Activated CD4-positive, CD25-positive, alpha-beta regulatory T cell treated with anti-CD3 and anti-CD28 coated beads, Interleukin-2, amount 50 U/mL, for 72 hours (primary cell): ENCODE measurements around the gene ZNF786.
"Not testable (repeated sequence)": the region's sequence is repeated elsewhere in the genome, so short reads cannot be mapped to it uniquely, and the experiment has no call there.

Experiments
- DNase-seq: peaks from one replicate; pipeline ENCODE4 v3.0.0; 2021

ZNF786 gene

DNA sequence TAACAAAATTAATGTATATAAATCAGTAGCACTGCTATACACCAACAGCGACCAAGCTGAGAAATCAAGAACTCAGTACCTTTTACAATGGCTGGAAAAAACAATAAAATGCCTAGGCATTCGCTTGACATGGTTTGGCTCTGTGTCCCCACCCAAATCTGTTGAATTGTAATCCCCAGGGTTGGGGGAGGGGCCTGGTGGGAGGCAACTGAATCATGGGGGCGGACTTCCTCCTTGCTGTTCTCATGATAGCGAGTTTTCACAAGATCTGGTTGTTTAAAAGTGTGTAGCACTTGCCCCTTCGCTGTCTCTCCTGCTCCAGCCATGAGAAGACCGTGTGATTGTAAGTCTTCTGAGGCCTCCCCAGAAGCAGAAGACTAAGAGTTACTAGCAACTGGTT is 8.6 kb downstream of the ZNF786 start:
- no peak for DNase-seq

DNA sequence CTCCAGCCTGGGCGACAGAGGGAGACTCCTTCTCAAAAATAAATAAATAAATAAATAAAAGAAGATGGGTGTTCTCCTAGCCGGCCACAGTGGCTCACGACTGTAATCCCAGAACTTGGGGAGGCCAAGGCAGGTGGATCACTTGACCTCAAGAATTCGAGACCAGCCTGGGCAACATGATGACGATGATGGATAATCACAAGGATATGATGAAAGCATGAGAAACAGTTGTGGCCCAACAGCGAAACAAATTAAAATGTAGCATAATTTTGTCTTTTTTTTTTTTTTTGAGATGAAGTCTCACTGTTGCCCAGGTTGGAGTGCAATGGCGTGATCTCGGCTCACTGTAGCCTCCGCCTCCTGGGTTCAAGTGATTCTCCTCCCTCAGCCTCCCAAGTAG is 12.9 kb downstream of the ZNF786 start:
- no peak for DNase-seq

- no peak for DNase-seq
Measured at GRCh38 chr7:149075286-149075685, 15.2 kb downstream of the ZNF786 start.

- DNase-seq = no peak
Measured at GRCh38 chr7:149074116-149074885, 16.2 kb downstream of the ZNF786 start.

DNA sequence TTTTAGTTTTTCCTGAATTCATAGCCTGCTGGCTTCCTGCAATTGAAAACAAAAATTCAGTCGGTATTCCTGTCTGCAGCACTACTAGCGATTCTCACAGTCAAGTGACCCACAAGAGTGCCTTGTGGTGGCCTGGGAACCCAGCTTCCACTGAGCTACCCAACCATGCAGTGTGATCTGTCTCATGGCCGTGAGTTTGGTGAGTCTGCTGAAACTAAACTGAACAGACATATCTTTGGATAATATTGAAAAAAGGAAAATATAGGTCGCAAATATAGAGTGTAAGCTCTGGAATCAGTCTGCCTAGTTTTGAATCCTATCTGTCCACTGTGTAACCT is 18.1 kb downstream of the ZNF786 start:
- DNase-seq = no peak

DNA sequence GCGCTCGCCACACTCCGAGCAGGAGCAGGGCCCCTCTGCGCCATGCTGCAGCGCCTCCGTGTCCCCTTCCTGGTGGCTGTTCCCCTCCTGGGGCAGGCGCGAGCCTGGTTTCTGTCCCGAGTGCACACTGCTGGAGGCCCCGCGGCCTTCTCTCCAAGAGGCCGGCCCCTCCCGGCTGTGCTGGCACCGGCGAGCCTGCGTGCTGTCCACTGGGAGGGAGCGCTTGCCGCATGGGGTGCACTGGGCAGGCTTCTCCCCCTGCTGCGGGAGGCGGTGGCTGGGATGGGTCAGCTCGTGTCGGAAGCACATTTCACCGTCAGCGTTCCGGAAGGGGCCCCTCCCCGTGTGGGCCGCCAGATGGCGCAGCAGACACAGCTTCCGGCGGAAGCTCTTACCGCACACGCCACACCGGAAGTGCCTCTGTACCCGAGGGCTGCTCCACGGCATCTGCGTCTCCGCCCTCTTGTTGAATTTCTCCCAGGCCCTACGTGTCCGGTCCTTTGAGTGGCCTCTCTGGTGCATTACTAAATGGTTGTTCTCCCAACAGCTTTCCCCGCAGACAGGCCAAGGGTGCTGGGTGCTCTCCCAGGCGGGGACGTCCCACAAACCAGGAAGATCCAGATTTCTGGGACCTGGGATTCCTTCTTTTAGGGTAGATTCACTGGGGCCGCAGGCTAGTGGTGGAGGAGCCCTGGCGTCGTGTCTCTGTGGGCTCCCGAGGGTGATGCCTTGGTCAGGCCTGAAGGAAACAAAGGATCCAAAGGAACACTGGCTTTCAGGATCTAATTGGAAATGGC is 18.7 kb downstream of the ZNF786 start:
- peak; percentile 61 for DNase-seq

DNA sequence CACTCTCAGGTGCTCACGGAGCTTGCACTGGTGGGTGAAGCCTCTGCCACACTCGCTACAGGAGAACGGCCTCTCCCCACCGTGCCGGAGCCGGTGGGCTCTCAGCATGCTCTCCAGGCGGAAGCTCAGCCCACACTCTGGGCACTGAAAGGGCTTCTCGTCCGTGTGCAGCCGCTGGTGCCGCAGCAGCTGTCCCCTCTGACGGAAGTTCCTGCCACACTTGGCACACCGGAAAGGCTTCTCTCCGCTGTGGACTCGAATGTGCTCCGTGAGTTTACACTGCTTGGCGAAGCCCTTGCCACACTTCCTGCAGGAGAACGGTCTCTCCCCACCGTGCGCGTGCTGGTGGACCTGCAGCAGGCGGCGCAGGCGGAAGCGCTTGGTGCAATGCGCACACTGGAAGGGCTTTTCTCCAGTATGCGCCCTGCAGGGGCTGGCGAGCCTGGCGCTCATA is 19.3 kb downstream of the ZNF786 start:
- no peak for DNase-seq

DNA sequence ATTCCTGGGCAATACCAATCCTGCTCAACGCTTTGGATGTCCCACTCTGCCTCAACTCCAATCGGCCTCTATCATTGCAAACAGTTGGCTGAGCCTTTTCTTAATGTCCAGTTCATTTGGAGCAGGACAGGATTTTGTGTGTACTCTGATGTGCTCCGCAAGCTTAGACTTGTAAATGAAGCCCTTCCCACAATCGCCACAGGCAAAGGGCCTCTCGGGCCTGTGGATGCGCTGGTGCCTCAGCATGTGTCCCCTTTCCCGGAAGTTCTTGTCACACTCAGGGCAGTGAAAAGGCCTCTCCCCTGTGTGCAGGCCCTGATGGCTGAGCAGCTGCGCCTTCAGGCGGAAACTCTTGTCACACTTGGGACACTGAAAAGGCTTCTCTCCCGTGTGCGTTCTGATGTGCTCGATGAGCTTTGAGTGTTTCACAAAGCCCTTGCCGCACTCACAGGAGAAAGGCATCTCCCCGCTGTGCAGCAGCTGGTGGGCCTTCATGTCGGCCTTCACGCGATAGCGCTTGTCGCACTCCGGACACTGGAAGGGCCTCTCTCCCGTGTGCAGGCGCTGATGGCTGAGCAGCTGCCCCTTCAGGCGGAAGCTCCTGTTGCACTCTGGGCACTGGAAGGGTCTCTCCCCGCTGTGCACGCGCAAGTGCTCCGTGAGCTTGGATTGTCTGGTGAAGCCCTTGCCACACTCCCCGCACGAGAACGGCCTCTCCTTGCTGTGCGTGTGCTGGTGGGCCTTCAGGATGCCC is 20.0 kb downstream of the ZNF786 start:
- no peak for DNase-seq

- no peak for DNase-seq
Measured at GRCh38 chr7:149067869-149068268, 22.6 kb downstream of the ZNF786 start.

- DNase-seq = no peak
Measured at GRCh38 chr7:149063476-149063875, 27.0 kb downstream of the ZNF786 start.

DNA sequence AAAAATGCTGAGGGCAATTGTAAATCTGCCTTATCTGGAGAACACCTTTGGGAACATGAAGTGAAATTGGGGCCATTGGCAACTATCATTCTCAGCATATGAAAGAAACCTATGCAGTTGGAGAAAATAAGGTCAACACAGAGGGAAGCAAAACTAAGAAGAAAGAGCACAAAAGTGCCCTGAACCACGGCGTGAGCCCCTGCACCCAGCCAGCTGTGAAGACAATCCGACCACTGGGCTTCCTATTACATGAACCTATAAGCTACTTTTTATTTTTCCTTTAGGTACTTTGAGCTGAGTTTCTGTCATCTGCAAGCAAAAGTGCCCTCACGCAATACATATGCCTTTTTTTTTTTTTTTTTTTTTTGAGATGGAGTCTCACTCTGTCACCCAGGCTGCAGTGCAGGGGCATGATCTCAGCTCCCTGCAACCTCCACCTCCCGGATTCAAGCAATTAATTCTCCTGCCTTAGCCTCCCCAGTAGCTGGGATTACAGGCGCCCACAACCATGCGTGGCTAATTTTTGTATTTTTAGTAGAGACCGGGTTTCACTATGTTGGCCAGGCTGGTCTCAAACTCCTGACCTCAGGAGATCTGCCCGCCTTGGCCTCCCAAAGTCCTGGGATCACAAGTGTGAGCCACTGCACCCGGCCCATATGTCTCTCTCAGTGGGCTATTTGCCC is 28.2 kb downstream of the ZNF786 start:
- DNase-seq = not testable (repeated sequence)

DNA sequence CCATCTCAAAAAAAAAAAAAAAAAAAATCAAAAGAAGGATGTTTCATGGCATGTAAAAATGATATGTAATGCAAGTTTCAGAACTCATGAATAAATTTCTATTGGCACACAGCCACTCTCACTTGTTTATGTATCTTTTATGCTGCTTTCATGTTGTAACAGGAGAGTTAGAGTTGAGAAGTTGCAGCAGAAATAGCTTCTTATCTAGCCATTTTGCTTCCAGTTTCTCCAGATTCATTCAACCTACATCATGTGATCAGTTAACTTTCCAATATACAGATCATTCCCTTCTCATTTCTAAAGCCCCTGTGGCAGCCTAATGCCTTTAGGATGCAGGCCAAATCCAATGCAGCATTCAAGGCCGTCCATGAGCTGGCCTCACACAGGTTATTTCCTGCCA is 30.4 kb downstream of the ZNF786 start:
- DNase-seq = no peak

DNA sequence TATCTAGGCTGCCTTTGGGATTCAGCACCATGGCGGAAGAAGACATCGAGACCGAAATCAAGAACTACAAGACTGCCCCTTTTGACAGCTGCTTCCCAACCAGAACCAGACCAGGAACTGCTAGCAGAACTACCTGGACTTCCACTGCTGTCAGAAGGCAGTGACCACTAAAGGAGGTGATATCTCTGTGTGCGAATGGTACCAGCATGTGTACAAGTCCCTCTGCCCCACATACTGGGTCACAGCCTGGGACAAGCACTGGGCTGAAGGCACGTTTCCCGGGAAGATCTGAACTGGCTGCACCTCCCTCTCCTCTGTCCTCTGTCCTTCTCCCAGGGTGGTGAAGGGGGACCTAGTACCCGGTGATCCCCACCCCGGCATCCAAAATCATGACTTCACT is 36.6 kb downstream of the ZNF786 start:
- DNase-seq = no peak

DNA sequence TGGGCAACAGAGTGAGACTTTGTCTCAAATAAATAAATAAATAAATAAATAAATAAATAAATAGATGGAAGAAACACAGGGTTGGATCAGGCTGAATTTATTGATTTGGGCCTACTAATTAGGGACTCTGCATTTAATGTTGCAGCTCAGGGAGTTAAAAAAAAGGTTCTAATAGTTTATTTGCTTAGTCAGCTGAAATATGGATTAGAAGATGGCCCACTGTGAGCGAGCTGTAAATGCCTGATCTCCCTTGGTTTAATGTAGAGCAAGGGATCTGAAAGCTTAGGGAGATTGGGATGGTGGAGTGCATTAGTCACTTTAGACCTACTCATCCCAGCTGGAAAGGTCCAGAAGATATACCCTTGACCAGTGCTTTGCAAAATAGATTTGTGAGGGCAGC is 37.1 kb downstream of the ZNF786 start:
- no peak for DNase-seq

DNA sequence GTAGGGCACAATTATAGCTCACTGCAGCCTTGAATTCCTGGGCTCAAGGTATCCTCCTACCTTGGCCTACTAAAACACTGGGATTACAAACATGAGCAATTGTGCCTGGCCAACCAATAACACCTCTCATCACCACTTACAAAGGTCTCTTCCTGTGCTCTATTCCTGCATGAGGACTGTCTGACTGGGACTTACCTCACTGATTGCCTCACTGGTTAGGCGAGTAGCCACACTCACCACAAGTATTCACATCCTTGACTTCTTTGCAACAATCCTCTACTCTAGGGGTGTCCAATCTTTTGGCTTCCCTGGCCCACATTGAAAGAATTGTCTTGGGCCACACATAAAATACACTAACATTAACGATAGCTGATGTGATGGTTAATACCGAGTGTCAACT is 39.6 kb downstream of the ZNF786 start:
- no peak for DNase-seq

DNA sequence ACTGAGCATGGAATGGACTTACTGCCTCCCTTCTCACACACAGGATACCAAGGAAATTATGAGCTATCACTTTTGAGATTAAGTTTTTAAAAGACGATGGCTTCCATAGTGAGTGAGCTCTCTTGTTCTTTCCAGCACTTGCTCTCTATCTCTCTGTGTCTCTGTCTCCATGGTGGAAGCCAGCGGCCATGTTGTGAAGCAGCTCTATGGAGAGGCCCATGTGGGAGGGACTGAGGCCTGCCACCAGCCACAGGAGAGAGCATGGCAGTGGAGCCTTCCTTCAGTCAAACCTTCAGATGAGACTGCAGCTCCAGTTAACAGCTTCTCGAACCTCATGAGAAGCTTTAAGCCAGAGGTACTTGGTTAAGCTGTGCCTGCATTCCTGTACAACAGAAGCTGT is 41.7 kb downstream of the ZNF786 start:
- DNase-seq = no peak

- DNase-seq = no peak
Measured at GRCh38 chr7:149046416-149046815, 44.1 kb downstream of the ZNF786 start.

DNA sequence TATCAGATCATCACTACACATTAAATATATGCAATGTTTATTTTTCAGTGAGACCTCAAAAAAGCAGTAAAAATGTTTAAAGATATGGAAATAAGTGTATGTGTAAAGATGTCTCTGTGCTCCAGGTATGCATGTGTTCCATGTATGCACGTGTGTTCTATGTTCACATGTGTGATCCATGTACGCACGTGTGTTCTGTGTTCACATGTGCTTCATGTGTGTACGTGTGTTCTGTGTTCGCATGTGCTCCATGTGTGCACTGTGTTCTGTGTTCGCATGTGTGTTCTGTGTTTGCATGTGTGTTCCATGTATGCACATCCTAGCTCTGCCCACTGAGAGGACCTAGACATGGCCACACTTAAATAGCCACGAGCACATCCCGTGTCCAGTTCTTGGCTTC is 46.6 kb downstream of the ZNF786 start:
- no peak for DNase-seq

DNA sequence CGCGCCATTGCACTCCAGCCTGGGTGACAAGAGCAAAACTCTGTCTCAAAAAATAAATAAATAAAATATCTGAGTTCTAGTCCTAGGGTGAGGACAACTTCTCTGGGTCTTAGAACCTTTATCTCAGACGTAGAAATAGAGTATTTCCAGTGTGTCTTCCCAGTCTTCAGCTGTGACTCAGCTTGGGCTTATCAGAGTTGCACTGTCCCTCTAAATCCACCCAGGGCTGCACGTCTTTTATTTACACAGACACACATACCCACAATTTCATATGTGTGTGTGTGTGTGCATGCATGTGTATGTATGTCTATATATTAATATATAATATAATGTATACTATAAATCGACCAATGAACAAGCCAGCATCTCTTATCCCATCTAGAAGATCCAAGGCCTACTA is 49.2 kb downstream of the ZNF786 start:
- DNase-seq = no peak

DNA sequence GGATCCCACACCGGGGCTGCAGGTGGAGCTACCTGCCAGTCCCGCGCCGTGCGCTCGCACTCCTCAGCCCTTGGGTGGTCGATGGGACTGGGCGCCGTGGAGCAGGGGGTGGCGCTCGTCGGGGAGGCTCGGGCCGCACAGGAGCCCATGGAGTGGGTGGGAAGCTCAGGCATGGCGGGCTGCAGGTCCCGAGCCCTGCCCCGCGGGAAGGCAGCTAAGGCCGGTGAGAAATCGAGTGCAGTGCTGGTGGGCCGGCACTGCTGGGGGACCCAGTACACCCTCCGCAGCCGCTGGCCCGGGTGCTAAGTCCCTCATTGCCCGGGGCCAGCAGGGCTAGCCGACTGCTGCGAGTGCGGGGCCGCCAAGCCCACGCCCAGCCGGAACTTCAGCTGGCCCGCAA is 51.9 kb downstream of the ZNF786 start:
- DNase-seq = not testable (repeated sequence)

- DNase-seq = no peak
Measured at GRCh38 chr7:149036676-149037075, 53.8 kb downstream of the ZNF786 start.

GRCh38 chr7:149031353-149031910 is 59.1 kb downstream of the ZNF786 start:
- no peak for DNase-seq

GRCh38 chr7:149030439-149030838 is 60.1 kb downstream of the ZNF786 start:
- DNase-seq = not testable (repeated sequence)
